ENCODE results near the gene EIF1AD.

- TF ChIP-seq ZFP3 (CRISPR knock-in tag; IDR thresholded peaks at IDR 0.05) (no peak), ARNTL (CRISPR knock-in tag; IDR thresholded peaks at IDR 0.05; ENCODE audit: borderline replicate concordance, low read depth) (no peak), GLIS3 (CRISPR knock-in tag; IDR thresholded peaks at IDR 0.05) (no peak), PATZ1 (CRISPR knock-in tag; IDR thresholded peaks at IDR 0.05; ENCODE audit: borderline replicate concordance) (no peak)
Observed at GRCh38 chr11:66048547-66049323, 46.8 kb upstream of the EIF1AD start, which contains the start of gene GAL3ST3.

Measured in SK-N-SH treated with all-trans-retinoic acid at 6 μM for 48 hours (cell line).